GM19372 (cell line): ENCODE results near the gene CYB5R3.

ENCODE experiments used
- ATAC-seq: cut with Tn5 transposase; IDR thresholded peaks from one replicate; pipeline ENCODE4 v1.9.1; 2021; ENCODE audit warnings: mild to moderate bottlenecking, low read depth, moderate library complexity; ENCODE audit not compliant: unreplicated experiment

CYB5R3 gene

DNA sequence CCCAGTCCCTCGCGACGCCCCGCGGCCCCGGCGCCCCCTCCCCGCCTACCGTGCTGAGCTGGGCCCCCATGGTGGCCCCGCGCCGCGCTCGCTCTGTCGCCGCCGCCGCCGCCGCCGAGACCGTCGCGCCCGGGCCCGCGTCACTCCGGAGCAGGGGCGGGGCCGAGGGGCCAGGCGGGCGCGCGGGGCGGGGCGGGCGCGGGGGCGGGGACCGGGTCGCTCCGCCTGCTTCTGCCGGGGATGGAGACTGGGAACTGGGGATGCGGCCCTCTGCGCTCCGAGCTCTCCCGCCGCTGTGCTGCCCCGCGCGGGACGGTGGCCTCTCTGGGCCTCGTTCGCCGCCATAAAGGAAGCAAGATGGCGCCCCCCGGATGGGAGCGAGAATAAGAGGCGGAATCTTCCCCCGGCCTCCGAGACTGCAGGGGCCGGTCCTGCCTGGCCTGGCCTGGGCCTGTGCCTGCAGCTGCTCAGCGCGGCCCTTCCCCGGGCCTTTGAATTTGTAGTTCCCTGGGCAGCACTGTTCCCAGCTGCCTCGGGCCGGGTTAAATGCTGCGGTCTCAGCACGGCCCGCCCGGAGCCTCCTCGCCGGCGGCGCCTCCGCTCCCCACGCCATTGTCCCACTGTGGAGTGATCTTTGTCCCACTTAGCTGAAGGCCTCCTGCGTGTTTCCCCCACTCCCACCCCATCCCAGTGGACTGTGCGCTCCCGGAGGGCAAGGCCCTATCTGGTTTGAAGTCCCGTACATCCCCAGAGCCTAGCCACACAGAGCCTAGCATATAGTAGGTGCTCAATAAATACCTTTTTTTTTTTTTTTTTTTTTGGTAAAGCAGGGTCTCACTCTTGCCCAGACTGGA lies at the start of gene CYB5R3:
Gene CYB5R3 (minus strand): TSS at position 147 of the 854 bp plus-strand sequence. CDS start 77 bp downstream, at position 70.
- ATAC-seq, result peak; percentile 77

DNA sequence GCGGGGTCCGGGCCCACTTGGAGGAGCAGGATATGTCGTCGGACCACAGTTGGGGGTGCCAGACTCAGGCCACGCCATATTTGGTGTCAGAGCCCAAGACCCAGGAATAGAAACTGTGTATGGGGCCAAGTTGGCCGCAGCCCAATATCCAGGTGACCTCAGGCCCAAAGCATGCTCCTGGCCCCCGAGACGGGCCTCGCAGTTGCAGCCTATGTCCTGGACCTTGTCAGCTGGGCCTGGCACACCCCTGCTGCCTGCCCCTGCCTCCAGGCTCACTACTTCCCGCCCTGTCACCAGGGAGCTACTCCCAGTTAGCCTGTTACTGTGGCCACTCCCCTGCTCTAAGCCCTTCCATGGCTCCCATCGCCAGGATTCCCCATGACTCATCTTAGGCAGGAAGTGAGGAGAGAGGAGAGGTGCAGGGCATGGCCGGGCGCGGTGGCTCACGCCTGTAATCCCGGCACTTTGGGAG lies 48.4 kb upstream of the CYB5R3 start:
- no peak for ATAC-seq

DNA sequence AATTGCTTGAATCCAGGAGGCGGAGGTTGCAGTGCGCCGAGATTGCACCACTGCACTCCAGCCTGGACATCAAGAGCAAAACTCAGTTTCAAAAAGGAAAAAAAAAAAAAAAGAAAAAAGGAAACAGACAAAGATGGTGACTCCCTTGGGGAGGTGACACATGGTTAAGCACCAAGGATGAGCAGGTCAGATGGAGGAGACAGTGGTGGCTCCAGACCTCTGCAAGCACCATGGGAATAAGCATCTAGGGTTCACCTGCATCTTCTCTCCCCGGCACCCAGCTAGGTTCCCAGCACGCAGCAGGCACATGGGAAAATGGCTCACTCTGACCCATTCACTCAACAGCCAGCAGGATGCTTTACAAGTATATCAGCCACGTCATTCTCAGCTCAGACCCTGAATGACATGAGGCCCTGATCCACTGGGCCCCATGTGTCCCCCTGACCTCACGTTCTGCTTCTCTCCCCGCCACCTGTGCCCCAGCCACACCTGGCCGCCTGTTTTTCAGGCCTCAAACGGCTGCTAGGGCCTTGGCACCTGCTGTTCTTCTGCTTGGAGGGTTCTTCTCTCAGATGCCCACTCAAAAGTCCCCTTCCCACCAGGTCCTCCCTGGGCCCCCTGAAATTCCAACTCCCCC lies 47.3 kb upstream of the CYB5R3 start:
- ATAC-seq, result no peak

DNA sequence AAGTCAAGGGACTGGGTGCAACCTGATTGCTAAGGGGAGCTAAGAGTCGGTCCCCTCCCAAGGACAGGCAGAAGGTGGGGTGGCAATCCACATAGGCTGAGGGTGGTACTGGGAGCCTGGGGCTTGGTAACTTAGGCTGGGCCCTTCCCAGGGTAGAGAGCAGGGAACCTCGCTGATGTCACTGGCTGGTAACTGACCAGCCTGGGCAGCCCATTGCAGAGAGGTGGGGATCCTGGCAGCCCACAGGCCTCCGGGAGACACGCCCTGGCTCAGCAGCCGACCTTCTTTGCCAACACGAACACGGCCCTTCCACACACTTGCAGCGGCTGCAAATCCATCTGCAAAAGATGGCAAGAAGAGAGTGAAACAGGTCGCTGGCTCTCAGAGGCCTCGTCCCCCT lies 46.1 kb upstream of the CYB5R3 start:
- ATAC-seq, result no peak

DNA sequence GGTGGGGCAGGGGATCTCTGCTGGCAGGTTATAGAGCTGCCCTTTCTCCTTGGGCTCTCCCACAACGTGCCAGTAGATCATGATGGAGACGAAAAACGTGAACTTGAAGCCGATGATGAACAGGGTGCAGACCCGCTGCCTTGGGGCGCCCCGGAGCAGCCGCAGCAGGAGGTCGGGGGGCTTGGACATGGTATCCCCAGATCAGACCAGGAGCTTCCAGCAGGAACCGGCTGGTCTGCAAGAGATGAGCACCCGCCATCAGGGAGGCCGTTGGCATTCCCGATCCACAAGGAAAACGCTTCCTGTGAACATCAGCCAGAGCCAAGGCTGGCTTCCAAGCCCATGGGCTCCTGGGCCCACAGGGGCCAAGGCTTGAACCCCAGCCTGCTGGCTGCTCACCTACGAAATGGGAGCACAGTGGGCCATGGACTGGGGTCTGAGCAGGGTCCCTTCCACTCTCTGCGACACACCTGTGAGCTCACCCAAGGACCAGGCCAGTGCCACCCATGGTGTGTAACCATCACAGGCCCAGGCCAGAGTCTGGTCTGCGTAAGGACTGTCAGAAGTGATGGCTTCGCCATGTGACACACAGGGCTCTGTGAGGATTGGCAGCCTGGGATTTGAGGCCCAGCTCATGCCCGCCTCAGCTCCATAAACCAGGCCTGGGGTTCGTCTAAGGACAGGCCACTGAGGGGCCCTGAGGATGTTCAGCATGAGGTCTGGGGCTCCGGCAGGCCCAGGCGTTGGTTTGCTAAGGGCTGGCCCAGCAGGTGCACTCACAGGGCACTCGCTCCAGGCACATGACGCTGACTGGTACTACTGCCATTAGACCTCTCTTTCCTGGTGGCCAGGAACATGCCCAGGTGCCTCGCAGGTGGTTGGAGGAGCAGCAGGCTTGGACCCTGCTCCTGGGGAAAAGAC lies 44.8 kb upstream of the CYB5R3 start:
- no peak for ATAC-seq

DNA sequence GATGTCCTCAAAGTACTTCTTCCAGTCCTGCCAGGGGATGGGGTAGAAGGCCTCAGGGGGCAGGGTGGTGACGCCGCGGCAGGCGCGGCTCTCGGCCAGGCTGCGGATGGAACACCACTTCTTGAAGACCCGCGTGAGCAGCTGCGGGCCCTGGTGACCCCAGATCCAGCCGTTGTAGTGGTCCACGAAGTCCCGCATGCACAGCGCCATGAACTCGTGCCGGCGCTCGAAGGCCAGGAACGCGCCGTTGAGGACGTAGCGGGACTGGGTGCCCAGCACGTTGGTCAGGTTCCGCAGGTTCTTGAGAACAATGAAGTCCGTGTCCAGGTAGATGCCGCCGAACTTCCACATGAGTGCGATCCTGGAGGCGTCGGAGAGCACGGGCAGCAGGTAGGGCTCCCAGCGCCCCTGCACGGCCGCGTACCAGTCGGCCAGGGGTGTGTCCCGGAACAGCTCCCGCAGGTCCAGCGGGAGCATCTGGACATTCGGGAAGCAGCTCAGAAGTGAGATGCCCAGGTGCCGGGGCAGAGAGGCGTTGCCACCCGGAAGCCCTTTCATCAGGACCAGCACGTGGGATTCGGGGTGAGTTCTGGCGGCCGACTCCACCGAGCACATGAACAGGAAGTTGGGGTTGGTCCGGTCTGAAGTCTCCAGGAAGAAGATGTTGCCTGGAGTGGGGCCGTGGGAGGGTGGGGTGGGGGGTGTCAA lies 44.0 kb upstream of the CYB5R3 start:
- ATAC-seq, result no peak

DNA sequence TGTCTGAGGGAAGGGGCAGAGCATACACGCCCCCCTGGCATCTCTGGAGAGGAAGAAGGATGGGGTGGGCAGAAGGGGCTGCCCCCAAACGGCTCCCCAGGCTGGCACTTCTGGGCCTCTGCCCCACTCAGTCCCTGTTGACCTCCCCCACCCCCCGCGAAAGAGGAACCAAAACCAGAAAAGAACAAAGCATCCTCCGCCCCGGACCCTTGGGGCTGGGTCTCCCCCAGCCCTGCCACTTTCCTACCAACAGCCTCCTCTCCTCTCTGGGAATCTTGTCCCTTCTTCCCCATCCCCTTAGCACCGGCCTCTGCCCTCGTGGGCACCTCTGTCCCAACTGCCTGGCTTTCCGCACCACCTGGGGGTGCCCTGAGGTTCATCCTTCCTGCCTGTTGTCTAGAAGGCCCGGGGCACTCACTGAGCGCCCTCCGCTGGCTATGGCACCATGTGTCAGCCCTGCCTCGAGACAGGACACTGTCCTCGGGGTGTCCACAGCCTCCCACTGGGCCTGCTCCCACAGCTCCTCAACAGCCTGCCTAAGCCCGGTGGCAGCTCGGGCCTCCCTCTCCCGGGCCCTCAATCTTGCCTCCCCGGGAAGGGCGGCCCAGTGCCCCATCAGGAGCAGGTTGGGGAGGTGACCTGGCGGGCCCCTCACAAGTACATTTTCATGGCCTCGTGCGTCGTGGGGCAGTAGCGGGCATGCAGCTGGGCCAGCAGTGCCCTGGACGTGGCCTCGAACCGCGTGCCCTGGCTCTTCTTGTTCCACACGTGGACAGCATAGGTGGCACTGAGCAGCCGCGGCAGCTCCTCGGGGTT lies 43.3 kb upstream of the CYB5R3 start:
- ATAC-seq, result no peak

DNA sequence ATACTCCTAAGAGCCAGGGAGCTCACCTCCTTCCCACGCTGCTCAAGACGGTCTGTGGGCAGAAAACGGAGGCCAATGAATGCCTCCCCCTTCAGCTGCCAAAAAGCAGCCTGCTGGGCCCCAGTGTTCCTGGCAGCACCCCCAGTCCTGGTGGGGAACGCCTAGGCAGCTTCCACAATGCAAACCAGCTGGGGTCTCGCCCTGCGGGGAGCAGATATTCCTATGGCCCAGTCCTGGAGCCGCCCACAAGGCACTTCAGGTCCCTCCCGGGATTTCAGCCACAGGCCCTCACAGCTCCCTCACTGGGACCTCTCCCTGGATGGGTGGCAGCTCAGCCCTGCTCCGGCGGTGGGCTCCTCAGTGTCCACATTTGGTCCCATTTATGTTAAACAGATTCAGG lies 42.2 kb upstream of the CYB5R3 start:
- ATAC-seq, result no peak

DNA sequence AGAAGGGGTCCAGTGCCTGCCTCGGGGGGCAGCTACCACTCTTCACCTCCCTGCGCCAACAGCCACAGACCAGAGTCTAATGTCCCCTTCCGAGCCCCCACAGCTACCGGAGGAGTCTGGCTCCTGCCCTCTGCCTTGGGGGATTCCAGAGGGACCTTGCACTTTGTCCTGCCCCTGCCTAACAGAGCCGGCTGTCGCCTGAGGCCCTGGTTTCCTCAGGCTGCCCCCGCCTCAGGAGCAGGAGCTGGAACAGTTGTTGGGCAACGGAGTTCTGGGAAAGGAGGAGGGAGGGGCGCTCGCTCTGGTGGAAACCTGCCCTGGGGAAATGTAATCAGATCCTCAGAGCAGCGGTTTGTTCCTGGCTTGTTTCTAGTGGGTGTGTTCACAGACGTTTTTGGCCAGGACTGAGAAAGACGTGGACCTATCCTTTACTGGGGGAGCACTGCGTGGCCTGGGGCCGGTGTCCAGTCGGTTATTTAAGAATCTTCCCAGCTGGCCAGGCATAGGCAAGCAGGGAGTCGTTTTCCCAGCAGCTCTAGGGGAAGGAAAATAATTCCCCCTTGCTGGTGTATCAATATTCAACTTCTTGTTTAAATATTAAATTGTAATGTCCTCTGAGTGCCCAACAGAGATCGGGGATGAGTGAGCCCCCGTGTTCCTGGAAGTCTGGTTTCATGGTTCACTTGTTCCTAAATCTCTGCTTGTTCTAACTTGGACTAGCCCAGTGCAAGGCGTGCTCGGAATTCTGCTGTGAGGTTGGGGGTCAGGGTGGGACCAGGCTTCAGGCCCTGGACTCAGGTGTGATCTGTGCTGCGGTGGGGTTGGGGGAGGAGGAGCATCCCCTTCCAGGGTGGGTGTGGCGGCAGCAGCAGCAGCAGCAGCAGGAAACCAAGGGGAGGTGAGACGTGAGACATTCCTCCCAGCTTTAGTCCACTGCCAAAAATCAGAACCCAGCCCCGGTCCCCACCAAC lies 39.3 kb upstream of the CYB5R3 start:
- no peak for ATAC-seq

DNA sequence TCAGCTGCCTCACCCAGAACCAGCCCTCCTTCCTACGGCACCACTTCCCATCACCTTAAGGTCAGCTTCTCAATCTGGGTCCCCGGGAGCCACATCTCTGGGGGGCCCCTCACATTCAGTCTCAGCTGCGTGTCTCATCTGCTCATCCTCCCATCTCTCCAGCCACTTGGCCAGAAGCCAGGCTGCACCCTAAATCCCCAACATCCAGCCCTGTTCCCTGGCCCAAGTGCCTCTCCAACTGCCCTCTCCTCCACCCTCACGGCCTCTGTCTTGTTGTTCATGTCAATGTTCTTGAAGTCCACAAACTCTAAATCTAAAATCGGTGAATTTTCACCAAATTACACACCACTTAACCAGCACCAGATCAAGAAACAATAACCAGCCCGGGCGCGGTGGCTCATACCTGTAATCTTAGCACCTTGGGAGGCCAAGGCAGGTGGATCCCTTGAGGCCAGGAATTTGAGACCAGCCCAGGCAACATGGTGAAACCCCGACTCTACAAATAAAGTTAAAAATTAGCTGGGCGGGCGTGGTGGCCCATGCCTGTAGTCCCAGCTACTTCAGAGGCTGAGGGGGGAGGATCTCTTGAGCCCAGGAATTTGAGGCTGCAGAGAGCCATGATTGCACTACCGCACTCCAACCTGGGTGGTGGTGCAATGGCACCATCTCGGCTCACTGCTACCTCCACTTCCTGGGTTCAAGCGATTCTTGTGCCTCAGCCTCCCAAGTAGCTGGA lies 37.7 kb upstream of the CYB5R3 start:
- ATAC-seq, result no peak

DNA sequence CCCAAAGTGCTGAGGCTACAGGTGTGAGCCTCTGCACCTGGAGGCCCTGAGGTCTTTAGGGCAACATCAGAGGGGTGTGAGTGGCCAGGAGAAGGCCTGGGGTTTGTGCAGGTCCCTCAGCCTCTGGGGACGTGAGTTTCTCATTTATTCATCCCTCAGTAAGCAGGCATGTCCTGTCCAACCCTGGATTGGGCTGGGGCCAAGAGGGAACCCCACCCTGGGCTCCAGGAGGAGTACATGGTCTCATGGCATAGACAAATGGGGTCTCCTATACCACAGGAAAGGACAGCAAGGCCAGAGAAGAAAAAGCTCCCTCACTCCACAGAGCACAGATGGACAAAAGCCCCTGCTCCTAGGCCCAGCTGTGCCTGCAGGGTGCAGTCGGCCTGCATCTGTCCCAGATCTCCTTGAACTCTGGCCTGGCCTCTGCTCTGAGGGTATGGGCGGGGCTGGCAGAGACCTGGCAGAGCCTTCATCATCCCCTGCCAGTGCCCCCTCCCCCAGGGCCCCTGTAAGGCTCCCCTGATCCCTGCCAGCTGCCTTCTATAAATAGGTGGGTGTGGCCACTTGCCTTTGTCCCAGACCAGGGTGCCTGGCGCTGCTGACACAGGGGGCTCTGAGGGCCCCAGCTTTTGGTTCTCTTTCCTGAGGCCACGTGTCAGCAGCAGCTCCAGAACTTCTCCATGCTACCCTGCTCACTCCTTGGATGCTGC lies 36.9 kb upstream of the CYB5R3 start:
- no peak for ATAC-seq

DNA sequence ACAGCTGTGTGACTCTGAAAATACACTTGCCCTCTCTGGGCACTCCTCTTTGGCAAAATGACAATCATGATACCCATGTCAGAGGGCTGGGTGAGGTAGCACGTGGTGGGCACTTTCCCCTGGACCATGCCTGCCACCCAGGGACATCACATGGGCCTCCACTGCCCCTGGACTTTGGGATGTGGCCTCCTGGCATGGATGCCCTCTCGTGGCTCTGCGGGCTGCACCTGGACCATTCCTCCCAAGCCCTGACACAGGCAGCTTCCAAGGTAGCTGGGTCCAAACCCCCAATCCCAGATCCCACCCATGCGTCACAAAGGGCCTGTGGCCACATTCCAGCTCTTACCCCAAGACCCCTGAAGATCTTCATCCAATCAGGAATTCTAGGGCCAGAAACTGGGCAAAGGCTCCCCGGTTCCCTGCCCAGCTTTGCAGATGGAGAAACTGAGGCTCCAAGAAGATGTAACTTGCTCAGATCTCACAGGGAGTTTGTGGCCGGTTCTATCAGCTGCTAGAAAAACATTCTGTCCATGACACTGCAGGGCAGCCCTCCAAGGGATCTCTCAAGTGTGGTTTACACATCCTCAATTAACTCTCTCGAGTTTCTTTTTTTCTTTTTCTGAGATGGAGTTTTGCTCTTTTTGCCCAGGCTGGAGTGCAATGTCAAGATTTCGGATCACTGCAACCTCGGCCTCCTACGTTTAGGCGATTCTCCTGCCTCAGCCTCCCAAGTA lies 35.4 kb upstream of the CYB5R3 start:
- ATAC-seq, result no peak

DNA sequence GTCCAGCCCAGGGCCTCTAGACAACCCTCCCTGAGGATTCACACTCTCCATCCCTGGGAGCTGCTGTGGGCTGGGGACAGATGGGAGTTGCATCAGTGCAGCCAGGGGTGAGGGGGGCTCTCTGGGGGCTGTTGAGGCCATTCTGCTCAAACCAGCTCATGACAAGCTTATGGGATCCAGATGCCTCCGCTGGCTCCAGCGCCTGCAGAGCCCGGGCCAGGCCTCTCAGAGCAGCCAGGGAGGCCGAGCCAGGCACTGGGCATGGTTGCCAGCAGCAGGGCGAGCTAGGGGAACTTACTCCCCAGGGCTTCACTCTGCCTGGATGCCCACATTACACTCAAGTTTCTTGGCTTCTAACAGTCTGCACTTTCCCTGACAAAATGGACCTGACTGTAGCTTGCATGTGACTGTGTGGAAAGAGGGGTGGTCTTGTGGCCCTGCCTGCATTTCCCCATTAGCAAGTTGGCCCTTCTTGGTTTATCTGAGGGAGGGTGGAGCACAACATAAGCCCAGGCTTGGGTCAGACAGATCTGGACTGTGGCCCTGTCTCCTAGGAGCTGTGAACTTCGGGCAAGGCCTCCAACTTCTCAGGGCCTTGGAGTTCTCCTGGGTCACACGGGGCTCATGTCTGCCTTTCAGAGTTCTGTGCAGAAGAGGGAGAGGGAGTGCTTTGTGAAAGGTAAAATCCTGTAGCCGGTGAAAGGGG lies 34.5 kb upstream of the CYB5R3 start:
- ATAC-seq, result no peak

DNA sequence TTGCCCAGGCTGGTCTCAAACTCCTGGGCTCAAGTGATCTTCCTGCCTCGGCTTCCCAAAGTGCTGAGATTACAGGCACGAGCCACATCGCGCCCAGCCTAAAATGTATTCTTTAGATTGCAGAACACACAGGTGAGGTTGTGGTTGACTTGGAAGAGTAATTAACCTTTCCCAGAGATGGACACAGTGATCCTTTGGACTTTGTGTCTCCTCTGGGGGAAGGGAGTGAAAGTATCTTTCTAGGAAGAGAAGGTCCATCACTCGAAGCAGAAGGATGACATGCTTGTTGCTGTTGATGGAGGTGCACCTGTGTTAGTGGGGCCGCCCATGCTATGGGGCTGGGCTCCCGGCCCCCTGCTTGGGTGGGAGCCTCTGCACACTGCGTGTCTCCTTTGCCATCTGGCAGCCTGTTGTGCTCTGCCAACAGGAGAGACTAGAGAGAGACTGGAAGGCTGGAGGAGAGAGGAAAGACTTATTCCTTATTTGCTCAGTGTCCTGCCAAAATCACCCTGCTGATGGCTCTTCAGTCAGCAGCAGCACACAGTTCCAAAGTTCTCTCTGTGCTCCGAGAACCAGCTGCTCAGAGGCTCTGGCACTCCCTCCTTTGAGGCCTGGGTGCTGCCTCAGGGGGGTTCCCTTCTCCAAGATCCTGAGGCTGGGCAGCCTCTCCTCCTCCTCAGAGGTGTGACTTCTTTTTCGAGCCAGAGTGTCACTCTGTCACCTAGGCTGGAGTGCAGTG lies 33.1 kb upstream of the CYB5R3 start:
- ATAC-seq, result no peak

DNA sequence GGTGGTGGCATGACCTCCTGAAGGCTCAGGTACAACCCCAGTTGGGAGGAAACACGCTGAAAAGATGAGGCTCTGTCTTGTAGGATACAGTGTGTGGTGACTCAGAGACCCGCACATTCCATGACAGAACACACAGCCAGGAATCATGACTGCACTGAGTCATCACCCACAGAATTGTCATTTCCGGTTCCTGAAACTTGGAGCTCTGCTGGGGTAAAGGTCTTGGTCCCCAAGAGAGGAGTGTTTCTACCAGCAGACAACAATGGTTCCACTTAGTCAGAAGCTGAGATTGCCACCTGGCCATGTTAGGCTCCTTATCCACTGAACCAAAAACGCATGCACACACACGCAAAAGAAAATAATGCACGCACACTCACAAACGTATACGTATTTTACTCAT lies 31.5 kb upstream of the CYB5R3 start:
- no peak for ATAC-seq
